NCI-H1930 (cell line): Measurements from ENCODE around the gene ASTN1.

Source experiments
- DNase-seq, 2 experiments: peaks; one replicate each; lab custom pipeline; 2025; lab: John Stamatoyannopoulos, UW

Gene ASTN1

DNA sequence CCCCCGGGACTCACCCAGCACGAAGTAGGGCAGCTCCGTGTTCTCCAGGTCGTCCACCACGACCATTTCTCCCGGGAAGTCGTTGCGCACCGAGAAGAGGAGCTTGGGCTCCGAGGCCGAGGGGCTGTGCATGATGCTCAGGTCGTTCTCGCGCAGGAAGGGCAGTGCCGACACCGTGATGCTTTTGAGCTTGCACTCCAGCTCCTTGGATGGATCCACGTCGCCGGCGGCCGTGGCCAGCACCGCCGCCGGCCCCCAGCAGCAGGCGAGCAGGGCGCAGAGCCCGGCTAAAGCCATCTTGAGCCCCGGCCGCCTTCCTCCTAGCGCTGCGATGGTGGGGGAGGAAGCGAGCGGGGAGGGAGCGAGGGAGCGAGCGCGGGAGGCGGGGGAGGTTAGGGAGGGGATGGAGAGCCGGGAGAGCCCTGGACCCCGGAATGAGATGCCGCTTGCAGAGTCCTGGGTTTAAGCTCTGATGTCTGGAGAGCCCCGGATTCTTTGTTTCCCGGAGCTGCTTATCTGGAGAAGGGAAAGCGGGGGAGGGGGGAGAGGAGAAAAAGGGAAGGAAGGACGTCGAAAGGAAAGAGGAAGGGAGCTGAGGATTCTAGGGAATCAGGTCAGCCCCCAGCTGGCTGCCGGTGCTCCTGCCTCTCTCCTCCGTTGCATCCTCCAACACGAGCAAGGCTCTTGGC lies at the start of gene ASTN1:
ASTN1 (minus strand) TSS at position 333 of the 689 bp plus-strand sequence; CDS start at position 297, 36 bp downstream.
- no peak for DNase-seq

DNA sequence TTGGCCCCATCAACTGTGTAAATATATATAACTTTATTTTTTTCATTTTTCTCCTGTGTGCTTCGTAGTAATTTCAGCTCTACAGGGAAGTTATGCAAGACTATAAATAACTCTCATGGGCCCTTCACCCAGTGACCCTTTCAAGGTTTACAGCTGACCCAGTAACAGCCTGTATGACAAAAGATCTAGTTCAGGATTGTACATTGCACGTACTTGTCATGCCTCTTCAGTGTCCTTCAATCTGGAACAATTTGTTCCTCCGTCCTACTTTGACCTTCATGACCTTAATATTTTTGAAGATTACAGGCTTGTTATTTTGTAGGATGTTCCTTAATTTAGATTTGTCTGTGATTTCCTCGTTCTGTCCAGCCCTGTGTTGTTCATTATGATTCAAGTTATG lies 46.7 kb upstream of the ASTN1 start:
- DNase-seq, result no peak

DNA sequence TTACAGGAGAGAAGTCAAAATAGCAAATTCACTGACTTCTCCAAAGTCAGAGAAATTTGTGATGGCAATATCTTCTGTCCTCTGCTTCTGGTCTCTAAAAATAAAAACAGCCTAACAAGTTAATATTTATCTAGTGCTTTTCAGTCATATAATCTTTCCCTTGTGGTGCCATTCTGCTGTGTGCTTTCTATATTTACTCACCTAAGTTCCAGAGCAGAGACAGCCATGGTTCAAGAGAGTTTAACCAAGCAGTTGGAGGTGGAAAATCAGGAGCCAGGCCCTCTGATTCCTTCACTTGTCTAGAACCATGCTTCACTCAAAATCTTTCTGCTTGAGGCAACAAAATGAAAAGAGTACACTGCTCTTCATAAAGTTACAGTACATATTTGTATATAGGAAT lies 45.6 kb upstream of the ASTN1 start:
- no peak for DNase-seq

DNA sequence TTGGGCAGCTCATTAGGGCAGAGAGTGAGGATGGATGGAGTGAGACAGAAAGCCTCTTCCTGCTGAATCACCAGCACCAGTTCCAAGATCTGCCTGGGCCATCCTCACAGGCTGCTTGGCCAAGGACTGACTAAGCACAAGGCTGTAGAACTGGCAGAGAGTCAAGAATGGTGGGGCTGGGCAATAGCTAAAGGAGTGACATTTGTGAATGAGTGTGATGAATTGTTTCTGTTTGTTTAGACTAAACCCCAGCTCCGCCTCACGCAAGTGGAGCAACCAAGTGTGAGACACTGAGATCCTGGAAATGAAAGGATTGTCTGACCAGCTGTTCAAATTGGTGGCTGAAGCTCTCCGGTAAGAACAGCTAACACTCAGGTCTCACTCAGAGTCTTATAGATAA lies 44.8 kb upstream of the ASTN1 start:
- no peak for DNase-seq

DNA sequence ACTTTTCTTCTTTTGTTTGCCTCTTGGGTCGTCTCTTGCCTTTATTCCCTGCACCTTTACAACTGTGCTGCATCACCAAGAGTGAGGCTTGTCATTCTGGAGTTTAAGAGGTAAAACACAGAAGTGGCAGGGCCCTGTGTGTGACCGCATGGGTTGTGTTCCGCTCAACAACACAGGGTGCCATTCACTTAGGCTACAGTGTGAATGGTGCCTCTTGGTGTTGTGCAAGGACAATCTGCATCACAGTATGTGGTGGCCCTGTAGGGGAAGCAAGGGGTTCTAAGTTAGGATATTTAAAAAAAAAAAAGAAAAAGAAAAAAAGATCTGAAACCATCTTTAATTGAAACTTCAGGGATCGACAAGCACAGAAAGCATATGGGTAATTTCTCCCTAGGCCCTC lies 44.4 kb upstream of the ASTN1 start:
- no peak for DNase-seq

DNA sequence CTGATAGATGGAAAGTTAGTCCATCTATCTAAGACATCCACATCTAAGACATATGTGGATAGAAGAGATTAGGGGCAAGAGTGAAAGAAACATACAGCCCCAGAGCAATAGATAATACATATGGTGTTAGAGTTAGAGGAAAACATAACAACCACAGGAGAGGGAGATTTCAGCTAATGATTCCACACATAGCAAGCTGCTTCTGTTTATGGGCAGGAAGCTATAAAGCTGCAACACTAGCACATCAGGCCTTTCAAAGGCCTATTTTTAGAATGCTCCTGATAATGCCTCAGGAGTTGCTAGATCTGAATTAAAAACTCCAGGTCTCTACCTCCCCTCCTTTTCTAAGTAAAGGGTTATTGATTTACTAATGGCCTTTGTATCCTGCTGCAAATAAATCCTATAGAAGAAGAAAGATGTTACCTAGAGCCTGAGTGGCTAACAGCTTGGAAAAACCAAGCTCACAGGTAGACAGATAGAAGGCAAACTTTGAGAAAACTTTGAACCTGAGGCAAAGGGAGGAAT lies 42.4 kb upstream of the ASTN1 start:
- DNase-seq, result no peak

DNA sequence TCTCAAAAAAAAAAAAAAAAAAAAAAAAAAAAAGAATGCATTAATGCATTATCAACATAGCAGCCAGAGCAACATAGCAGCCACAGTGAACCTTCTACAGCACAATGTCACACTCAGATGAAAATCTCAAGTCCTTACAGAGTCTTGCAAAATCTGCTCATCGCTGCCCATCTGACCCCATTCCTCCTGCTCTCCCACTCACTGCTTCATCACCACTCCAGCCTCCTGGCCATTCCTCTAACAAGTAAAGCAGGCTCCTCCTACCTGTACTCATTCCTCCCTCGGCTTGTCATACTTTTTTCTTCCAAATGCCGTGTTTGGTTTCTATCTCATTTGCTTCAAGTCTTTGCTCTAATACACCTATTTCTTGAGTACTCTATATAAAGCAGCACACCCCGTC lies 35.8 kb upstream of the ASTN1 start:
- no peak for DNase-seq

DNA sequence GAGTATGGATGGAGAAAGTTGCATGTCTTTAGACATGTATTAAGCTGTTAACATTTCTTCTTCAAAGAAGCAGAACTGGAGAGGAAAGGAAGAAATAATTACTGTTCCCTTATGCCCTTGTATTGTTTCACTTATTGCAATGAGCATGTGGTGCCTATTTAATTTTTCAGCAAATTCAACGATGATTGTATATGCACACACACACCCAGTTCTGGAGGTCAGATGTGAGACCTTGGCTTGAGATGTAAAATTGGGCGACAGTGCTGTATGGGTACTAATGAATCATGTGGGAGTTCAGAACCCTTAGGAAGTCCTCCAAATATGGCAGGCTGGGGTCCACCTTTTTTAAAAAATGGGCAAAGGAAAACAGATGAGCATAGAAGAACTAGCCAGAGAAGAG lies 33.7 kb upstream of the ASTN1 start:
- no peak for DNase-seq

DNA sequence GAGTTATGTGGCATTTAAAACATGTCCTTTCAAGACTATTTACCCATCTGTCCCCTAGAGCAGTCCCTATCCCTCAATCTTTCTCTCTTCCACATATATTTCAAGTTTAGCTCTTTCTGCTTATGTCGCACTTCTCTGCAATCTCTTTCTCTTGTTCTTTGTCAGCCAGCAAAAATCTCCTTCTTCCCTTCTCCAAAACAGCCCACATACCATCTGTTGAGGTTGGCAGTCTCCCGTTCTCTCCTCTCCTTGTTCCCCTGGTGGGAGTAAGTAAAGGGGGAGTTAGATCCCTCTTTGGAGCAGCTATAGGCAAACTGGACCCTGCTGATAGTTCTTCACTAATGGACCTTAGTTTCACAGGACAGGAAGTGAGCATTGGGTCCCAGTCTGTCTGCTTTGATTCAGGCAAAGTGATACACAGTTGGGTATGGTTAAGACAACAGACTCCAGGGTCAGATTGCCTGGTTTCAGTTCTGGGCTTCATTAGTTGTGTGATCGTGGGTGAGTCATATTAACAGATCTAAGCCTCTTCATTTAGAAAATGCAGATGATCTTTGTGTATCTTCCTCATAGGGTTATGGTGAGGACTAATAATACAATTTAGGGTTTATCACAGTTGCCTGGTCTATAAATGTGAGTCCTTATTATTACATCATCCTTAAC lies 25.9 kb upstream of the ASTN1 start:
- no peak for DNase-seq

DNA sequence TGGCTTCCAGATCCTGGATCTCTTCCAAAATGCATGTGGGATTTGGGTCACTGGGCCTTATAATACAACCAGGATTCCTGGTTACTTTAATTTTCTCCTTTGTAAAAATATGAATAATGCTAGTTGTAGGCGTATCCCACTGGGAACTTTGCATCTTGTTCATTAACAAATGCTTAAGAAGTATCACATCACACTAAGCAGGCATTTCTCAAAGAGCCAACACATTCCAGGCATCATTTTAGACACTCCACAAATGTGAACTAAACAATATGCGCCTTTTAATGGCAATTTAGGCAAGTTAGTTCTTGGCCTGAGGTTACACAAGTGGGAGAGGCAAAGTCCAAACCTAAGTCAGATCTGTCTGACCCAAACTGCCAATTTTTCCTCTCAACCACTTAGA lies 22.1 kb upstream of the ASTN1 start:
- no peak for DNase-seq

DNA sequence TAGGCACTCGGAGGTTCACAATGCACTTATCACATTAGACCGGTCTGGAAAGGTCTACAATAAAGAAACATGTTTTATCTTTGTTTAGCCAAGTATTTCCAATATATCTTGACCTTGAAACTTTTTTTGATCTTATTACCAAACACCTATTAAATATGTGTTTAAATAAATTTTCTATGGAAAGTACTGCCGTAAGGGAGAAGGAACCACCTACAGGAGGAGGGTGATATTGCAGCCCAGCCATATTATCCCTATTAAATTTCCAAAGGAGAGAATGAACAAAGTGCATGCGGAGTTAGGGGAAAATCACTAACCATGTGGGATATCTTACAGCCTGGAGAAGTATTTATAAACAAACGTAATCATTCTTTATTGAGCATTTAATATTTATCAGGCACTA lies 20.7 kb upstream of the ASTN1 start:
- no peak for DNase-seq

DNA sequence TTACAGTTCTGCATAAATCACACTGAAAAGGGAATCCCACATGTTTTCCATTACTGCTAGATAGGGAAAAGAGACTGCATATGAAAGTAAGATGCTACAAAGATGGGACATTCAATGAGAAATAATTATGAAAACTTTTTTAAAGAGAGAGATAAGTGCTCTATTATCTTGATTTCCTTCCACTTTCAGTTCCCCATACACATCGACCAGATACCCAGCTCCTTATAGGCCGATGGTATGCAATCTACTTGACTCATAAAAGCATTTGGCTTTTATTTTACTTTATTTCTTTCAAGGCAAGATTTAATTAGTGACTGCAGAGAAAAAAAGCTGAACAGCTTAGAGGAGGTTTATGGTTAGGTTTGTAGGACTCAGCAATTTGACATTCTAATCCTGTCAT lies 19.3 kb upstream of the ASTN1 start:
- DNase-seq, result no peak

DNA sequence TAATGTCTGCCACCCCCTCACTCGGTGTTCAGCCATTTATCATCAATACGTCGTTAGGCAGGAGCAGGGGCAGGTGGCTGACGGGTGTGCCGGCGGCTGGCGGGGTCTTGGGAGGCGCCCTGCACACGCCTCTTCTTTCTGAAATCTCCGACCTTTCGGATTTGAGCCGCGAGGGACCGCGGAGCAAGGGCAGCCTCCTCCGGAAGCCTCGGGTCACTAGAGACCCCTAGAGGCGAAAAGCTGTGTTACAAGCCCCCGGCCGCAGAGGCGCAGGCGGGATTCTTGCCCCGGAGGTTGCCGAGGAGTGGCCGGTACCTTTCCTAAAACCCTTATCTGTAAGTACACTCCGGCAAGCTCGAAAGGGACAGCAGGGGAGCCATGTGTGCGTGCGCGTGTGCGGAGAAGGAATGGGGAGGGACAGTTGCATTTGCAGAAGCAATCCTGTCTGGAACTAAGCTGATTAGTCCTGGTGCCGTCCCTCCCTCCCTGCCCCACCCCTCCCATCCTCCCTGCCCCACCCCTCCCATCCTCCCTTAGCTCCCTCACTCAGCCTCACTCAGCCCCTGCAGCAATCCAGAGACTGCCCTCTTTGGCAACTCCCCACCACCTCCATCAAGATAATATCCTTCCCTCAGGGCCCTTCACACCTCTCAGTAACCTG lies 17.2 kb upstream of the ASTN1 start:
- DNase-seq, result peak; percentile 48 to 56

DNA sequence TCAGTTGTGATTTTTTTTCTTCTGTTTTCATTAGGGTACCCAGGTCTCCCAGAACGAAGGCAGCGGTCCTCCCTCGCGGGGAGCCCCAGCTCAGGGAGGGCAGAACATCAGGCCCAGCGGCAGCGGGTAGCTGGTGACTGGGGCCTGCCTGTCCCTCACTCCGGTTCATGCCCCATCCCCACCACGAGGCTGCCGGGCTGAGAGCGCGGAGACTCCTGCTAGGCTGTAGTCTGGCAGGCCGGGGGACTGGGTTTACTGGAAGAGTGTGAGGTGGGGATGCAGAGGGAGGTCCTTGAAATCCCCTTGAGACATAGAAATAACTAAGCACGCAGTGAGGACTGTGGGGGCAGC lies 16.7 kb upstream of the ASTN1 start:
- DNase-seq, result no peak

DNA sequence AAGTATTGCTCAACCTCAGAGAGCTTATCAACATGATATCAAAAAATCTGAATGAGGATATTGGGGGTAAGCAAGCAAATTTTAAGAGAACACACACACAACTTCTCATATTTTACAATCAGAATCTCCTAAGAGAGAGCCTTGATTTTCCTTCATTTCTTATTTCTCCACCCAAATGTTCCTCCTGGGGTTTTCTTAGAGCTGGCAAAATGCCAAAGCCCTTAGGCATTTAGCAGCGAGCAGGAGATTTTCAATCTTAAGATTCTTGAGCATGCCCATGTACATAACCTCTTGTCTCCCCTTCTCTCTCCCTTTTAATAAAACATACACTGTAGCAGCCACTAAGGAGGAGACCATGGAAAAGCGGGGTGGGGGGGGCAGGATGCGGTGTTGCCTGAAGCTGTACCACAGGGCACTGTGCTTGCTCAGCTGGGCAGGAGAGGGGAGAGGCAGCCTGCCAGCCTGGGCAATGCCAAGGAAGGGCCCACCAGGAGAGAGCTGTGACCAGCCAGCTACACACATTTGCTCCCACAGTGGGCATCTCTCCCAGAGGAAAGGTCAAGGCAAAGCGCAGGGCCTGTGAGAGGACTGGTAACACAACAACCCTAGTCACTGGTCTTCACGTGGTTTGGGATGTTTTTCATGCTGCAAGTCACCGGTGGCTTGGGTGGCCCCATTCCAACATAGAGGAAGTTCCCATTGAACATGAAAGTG lies 10.6 kb upstream of the ASTN1 start:
- no peak for DNase-seq

DNA sequence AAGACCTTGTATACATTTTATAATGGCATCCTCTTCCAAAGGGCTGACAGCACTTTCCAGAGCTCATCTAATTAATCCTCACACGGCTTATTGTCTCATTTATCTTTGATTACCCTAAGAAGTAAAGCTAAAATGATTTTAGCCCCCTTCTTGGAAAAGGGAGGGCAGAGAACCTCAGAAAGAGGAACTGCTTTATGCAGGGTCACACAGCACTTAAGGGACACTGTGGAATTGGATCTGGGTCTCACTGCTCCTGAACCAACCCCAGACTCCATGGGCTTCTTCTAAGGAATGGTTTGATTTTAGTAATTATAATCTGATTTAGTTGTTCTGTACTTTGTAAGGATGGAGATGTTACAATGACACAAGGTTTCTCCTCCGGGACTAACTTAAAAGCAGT lies 9.5 kb upstream of the ASTN1 start:
- no peak for DNase-seq

DNA sequence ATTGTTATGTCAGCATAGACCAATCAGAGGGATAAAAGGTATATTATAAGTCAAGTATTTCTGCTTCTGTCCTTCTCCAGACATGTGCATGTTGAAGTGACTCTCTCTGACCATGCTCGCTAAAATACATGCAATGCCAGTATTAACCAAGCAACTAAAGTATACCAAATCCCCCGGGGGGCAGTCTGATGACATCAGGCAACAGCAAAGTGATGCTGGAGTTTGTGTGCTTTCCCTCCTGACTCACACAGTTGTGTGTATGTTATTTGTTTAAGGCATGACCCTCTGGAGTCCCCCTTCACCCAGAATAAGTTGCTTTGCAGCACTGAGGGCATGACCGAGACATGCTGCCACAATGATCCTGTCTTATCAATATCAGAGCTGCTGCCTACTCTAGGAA lies 8.4 kb upstream of the ASTN1 start:
- DNase-seq, result no peak

DNA sequence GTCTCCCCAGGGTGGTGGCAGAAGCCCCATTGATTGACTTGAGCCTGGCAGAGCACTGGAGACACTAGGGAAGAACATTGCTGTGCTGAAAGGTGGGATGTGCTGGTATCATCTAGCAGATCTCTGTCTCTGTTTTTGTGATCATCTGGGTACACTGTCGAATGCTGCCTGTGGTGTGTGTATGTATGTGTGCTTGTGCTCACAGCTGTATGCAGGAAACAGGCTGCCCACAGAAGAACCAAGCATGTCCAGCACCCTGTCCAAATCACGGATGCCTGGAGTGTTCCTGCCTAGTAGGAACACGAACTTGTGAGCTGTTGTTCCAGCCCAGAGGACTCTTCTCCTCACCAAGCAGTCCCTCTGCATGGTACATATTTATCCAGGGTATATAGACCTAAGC lies 7.8 kb upstream of the ASTN1 start:
- no peak for DNase-seq

DNA sequence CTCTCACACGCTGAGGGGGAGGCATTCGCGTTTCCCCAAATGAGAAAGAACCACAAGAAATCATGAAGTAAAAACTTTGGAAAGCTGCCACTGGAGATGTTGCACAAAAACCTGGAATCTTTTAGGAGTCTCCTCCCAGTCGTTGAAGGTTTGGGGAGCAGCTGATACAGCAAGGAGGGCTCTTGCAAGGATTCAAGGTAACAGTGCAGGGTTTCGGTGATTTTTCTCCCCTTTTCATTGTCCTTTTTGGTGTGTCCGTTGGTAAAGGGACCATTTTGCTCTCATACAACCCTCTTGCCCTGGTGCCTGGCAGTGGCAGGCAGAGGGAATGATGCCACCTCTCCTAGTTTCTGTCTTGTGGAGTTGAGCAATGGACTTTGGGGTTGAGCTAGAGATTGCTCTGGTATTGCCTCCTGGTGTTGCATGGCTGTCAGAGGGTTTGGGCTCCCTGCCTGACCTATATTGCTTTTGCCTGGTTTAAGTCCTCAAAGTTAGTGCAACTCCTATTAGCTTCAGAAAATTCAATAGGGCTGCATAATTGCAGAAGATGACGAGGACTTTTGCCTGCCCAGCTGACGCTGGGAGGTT lies 7.1 kb upstream of the ASTN1 start:
- DNase-seq, result no peak

DNA sequence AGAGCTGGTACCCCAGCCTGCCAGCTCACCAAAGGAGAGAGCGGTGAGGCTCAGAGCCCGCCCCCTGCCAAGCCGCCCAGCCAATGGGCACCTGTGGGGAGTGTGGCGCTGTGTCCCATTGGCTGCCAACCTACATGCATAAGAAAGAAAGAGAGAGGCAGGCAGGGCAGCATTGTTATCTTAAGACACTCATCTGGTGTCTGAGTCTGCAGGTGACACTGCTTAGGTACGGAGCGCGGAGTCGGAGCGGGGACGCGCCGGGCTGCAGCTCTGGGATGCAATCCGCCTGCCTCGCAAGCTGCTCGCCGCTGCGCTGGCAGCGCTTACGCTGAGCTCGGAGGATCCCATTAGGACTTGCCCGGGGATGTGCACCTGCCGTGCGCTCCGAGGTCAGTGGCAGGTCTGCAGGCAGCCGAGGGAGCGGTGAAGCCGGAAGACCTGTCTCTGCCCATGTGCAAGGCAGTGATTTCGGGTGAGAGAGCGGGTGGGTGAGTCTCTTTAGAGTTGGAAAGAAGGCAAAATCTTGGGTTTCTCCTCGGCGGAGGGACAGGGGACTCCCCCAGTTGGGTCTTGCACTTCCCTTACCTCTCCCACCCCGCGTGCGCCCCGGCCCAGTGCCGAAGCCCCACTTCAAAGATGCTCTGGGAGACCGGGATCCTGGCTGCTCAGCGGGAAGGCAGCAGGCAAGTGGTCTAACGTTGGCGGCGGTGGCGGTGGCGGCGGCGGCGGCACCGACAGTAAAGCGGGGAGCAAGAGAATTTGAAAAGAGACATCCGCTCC lies 6.4 kb upstream of the ASTN1 start, which contains the start of gene BRINP2:
BRINP2 (plus strand) TSS at position 203 of the 780 bp plus-strand sequence. CDS start 58,919 bp downstream, outside the sequence.
- peak; percentile 29 to 38 for DNase-seq

DNA sequence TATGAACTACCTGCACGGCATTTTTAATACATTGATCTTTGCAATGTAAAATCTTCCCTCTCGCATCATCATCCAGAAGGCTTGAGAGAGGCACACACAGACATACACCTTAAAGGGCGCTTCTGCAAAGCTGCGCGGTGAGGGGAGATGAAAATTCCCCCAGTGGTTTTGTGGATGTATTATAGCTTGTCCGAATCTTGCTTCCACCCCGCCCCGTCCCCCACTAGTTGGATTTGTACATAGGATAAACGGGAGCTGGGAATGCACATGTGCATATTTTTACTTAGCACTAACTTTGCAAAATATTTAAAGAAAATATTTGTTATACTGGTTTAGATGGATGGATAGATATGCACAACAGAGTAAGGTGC lies 542 bp upstream of the ASTN1 start:
- DNase-seq, result no peak
